Measurements from ENCODE around the gene TAX1BP3.

Gene TAX1BP3

DNA sequence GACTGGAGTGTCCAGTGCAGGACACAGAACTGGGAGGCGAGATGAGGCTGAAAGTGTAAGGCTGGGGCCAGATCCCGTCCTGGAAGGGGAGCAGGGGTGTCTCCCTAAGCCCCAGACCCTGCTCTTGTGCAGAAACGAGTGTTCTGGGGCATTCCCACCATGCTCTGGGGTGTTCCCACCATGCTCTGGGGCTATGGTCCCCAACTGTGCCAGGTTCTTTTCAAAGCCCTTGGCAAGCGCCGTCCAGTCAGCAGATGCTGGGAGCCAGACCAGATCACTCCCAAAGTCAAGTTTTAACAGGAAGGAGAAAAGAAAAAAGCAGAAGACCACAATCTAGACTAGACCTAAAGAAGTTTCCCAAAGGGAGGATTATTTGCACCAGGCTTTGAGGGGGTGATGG, 2.5 kb downstream of the TAX1BP3 start:
- no peak for DNase-seq (ENCODE audit: insufficient read length, low spot score)
- TF ChIP-seq, protein P1, sequence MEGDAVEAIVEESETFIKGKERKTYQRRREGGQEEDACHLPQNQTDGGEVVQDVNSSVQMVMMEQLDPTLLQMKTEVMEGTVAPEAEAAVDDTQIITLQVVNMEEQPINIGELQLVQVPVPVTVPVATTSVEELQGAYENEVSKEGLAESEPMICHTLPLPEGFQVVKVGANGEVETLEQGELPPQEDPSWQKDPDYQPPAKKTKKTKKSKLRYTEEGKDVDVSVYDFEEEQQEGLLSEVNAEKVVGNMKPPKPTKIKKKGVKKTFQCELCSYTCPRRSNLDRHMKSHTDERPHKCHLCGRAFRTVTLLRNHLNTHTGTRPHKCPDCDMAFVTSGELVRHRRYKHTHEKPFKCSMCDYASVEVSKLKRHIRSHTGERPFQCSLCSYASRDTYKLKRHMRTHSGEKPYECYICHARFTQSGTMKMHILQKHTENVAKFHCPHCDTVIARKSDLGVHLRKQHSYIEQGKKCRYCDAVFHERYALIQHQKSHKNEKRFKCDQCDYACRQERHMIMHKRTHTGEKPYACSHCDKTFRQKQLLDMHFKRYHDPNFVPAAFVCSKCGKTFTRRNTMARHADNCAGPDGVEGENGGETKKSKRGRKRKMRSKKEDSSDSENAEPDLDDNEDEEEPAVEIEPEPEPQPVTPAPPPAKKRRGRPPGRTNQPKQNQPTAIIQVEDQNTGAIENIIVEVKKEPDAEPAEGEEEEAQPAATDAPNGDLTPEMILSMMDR (IDR thresholded peaks at IDR 0.05; ENCODE audit: insufficient read depth, missing control alignments) = no peak
- FAIRE-seq = no peak

DNA sequence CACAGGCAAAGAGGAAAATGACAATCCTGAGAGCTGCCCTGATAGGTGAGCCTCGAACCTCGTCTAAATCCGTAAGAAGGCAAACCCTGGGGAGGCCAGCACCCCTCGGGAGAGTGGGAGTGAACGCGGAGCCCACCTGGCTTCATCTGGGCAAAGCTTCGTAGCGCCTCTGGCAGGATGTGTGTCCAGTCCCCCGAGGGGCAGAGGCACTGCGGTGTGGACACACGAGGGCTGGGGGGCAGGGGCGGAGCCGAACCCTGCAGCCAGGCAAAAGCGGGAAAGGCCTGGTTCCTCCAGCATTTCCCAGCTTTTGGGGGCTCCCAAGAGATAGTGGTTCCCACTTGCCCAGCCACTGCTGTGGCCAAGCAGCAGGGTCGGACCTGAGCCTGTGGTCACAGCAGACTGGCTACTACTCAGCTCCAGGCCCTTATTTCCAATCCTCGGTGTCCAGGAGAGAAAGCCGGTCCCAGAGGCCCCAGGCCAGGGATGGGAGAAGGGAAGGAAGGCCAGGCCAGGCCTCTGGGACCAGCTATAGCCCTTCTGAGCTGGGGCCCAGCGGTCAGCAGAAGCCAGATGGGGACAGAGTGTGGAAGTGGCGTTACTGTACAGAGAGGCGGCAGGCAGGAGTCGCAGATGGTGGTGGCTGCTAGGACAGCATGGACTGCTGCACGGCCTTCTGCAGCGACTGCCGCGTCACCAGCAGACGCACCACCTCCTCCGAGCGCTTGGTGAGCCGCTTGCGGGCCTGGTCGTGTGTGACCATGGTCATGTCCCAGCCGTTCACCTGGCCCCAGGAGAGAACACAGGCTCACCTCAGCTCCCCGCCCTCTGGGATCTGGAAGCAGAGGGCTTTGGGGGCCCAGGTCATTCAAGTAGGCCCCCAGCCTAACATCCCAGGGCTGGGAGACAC, 5.0 kb downstream of the TAX1BP3 start:
- FAIRE-seq = no peak
- TF ChIP-seq, protein P1 (IDR thresholded peaks at IDR 0.05; ENCODE audit: insufficient read depth, missing control alignments) = no peak
- DNase-seq (ENCODE audit: insufficient read length, low spot score) = no peak

- TF ChIP-seq, protein P1 (IDR thresholded peaks at IDR 0.05; ENCODE audit: insufficient read depth, missing control alignments) = no peak
- no peak for DNase-seq (ENCODE audit: insufficient read length, low spot score)
- FAIRE-seq = no peak
Observed at GRCh38 chr17:3660311-3660891, 8.0 kb downstream of the TAX1BP3 start.

DNA sequence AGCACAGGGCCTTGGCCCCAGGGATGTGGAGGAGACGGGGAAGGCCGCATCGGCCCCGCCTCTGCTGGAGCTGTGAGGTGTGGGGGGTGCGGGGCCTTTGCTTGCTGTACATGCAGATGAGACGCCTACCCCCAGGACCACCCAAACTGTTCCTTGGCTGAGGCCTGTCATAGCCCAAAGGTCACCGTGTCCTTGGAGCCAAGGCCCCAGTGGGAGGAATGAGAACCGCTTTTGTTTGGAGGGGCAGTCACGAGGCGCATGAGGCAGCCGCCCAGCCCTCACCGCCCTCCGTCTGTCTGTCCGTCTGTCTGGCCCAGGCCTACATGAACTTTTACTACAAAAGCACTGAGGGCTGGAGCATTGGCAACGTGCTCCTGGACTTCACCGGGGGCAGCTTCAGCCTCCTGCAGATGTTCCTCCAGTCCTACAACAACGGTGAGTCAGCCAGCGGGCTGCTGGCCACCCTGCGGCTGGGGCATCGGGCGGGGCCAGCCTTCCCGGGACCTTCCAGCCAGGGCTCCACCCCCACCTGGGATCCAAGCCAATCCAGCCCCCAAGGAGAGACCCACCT, 8.8 kb downstream of the TAX1BP3 start:
- FAIRE-seq (no peak), DNase-seq (ENCODE audit: insufficient read length, low spot score) (no peak)
- TF ChIP-seq, protein P1 (IDR thresholded peaks at IDR 0.05; ENCODE audit: insufficient read depth, missing control alignments) = no peak

GRCh38 chr17:3658784-3659449, 9.5 kb downstream of the TAX1BP3 start:
- TF ChIP-seq, protein P1 (IDR thresholded peaks at IDR 0.05; ENCODE audit: insufficient read depth, missing control alignments) = no peak
- DNase-seq (ENCODE audit: insufficient read length, low spot score) (no peak), FAIRE-seq (no peak)

DNA sequence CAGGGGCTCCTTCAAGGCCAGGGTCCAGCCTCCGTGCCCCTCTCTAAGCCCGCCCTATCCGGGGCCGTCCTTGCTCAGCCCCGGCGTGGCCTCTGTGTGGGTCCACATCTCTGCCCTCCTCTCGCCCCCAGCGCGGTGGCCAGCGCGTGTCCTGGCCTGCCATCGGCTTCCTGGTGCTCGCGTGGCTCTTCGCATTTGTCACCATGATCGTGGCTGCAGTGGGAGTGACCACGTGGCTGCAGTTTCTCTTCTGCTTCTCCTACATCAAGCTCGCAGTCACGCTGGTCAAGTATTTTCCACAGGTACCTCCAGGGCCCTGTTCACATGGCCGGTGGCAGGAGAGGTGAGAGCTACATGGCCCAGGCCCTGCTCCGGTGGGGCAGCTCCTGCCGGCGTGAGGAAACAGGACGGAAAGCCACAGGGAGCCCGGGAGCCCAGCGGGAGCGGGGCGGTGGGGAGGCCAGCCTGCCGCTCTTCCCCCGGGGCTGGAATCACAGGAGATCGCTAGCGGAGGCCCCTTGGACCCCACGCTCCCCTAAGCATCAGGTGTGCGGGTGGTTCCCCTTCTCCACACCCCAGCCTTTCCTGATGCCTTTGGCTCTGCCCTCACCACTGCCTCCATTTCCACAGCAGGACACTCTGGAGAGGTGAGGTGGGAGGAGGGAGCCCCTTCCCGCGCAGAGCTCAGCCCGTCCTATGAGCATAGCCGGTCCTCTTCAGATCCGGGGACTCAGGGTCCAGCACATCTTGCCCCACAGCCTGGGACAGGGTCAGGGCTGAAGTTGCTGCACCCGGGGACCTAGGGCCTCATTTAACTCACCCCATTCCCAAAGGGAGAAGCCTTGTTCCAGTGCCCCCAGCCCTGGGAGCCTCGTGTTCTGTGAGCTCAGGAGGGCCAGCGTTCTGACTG, 10.2 kb downstream of the TAX1BP3 start:
- DNase-seq (ENCODE audit: insufficient read length, low spot score) (no peak), FAIRE-seq (no peak)
- TF ChIP-seq, protein P1 (IDR thresholded peaks at IDR 0.05; ENCODE audit: insufficient read depth, missing control alignments) = no peak
